OCI-M2 (cell line): ENCODE measurements around the gene SEMA3B.
"Not testable (repeated sequence)": the region's sequence is repeated elsewhere in the genome, so short reads cannot be mapped to it uniquely, and the experiment has no call there.

Source experiments
- DNase-seq: peaks from one replicate; lab custom pipeline; 2025; ENCODE audit not compliant: unreplicated experiment; lab: John Stamatoyannopoulos, UW

SEMA3B gene

DNA sequence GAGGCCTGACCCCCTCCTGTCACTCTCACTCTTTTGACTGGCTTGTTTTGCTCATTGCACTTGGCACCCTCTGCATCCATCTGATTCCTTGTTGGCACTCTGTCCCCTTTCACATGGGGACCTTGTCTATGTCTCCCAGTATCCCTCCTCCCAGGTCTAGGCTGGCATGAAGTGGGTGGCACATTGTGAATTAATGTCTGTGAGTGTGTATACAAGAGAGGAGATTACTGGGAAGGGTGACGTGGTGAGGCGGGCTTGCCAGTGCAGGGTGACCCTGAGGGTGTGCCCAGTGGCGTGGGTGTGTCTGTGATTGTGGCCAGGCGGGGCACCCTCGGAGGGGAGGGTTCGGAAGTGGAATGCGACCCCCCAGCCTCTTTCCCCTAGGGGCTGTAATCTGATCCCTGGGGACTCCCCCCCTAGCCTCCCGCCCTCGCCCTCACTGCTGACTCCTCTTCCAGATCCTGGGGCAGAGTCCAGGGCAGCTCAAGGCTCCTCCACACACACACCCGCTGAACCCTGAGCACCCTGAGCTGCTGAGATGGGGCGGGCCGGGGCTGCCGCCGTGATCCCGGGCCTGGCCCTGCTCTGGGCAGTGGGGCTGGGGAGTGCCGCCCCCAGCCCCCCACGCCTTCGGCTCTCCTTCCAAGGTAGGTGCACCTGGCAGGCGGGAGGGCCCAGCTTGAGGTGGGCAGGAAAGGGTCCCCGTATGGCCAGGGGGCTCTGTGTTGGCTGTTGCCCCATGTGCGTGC, at the start of gene SEMA3B:
Gene SEMA3B (plus strand): TSS at position 445 of the 749 bp plus-strand sequence. CDS start 94 bp downstream, at position 539.
- DNase-seq = no peak

DNA sequence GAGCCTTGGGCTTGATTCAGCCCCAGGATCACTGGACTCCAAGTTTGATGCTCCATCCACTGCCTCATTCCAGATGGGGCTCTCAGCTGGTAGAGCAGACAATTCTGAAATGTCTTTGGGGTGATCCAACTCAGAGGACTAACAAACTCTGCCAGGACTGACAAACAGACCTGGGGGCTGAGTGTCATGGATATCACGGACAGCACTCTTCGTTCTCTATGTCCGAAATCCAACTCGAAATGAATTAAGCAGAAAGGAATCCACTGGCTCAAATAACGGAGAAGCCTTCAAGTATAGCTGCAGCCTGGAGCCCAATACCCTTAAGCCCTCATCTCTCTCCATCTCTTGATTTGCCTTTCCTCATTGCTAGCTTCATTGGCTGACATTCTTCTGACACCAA, 49.7 kb upstream of the SEMA3B start:
- DNase-seq = no peak

DNA sequence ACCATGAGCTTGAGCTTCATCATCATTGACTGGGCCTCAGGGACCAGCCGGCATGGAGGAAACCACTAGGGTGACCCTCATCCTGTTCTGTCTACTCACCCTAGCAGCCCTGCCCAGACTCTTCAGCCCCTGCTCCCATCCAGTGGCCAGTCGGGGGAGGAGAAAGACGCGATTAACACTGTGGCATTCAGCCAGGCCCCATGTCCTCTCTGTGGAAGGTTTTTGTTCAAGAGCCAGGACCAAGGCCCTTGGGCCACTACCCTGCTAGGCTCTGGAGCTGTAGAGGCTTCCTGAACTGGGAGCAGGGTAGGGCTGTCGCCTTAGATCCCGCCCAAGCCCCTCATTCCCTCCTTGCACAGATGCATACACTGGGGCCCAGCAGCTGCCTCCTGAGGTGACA, 48.8 kb upstream of the SEMA3B start:
- no peak for DNase-seq

DNA sequence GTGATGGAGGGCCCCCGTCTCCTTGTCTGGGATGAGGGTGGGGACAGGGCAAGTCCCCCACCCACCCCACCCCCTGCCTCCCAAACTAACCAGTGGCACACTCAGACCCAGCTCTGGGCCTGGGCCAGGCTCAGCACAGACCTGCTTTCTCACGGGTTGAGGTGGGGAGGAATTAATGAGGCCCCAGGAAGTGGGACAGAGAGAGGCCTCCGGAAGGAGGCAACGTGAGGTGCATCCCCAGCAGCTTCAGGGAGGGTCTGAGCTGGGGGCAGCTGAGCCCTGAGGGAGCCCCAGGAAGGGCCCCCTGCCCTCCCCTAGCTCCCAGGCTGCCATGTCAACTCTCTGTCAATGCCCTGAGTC, 47.9 kb upstream of the SEMA3B start:
- no peak for DNase-seq

DNA sequence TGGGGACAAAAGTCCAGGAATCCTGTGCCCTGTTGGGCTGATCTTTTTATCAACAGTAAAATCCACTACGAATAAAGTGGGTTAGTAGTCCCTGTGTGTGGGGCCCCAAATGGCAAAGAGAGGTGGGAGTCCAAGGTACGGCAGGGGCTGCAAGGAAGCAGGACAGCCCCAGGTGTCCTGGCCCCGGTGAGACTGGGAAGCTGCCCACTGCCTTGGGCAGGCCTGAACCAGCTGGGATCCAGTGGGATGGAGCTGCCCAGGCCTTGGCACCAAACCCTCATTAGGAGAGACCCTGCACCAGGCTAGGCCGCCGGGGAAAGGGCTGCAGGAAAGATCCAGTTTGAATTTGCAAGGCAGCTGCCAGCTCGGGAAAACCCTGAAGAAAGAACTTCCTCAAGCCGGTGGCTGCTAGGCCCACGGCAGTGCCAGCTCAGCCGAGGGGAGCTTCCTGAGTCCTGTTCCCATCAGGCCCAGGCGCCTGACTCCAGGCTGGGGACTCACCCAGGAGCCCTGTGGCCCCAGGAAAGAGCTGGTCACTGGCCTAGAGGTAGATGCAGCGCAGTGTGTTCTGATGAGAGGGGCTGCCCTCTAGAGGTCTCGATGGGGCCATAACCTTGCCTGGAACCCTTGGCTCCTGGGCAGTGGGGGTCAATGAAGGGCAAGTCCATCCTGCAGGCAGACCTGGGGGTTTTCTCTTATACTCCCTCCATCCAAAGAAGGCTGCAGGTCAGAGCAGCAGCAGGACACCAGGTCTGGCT, 47.4 kb upstream of the SEMA3B start:
- DNase-seq = no peak

DNA sequence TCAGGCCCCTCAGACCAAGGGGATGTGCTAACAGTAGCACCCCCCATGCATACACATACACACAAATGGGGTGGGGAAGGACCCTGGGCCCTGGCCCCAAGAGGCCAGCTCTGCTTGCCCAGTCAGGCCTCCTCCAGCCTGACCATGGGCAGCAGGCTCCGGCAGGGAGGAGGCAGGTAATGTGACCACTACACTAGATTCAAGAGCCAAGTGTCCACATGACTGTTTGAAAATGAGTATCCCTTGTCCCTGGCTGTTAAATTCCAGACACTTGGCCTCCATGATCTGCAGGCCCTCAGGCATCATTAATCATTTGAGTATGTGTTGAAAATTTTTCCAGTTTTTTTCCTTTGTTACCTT, 46.8 kb upstream of the SEMA3B start:
- DNase-seq = no peak

DNA sequence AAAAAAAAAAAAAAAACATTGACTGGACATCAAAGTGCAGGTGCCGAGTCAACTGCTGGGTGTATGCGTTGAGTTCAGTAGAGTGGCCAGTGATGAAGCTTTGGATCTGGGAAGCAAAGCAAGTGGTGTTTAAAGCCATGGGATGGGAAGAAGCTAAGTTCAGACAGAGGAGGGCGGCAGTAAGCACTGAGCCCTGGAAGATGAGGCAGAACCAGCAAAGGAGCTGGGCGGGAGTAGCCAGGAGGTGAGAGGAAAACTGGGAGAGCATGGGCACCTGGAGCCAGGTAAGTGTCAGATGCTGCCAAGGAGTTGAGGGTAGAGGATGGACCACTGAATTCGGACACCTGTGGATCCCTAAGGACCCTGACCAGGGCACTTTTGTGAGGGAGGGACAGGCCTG, 44.3 kb upstream of the SEMA3B start:
- no peak for DNase-seq

DNA sequence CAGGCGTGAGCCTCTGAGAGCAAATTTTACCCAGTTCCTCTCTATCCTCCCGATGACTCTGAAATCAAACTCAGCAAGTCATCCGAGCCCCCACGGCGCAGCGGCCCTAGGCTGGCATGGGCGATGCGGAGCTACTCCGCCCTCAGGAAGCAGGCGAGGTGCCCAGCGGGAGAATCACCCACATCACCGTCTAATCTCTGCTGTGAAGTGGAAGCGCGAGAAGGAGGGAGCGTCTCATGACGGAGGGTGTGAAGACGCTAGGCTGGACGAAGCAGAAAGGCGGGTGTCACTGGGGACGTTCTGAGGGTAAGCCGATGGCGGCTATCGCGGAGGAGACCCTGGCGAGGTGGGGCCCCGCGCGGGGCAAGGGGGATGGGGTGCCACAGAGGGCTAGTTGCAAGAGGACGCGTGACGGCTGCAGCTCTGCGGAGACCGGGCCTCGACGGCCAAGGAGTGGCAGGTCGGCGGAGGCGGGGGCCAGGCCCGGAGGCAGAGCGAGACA, 42.0 kb upstream of the SEMA3B start:
- DNase-seq = no peak

DNA sequence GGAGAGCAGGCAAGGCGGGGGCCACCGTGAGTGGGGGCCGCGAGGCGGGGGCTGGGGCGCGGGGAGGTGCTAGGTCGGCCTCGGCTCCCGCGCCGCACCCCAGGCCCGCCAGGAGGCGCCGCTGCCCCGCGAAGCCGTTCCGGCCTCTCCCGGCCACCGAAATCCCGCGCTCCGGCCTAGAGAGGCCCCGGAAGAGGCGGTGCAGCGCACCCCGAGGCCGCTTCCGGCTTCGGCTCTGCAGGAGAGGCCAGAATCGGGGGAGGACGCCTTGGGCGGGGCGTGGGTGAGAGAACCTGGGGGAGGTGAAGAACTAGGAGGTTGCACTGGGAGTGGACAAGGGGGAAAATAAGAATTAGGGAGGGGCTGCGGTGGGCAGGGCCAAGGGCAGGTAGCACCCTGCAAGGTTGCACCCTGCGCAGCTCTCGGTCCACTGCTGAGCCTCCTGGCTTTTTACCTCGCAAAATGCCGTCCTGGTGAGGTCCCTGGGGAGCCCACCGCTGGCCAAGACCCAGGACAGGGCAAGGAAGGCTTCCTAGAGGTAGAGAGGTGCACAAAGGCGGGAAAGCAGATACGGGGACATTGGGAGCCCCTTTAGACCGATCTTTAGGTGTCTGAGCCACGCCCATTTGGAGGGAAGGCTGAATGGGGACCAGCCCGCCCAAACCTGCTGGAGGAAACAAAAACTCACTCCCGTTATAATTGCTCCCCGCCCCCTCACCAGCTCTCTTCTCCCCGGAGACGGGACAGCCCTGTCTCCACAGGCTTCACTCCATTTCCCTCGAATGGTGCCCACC, 41.4 kb upstream of the SEMA3B start:
- peak; percentile 30 for DNase-seq

DNA sequence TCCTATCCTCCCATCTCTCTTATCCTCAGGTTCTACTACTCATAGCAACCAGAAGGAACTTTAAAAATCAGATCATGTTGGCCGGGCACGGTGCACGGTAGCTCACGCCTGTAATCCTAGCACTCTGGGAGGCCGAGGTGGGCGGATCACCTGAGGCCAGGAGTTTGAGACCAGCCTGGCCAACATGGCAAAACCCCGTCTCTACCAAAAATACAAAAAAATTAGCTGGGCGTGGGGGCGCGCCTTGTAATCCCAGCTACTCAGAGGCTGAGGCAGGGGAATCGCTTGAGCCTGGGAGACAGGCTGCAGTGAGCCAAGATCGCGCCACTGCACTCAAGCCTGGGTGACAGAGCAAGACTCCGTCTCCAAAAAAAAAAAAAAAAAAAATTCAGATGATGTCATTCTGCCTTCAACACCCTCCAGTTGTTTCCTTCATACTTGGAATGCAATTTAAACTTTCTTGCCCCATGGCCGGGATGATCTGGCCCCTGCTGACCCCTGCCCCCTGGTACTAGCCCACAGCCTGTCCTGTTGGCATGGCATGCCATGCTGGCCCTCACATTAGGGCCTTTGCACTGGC, 40.7 kb upstream of the SEMA3B start:
- not testable (repeated sequence) for DNase-seq

DNA sequence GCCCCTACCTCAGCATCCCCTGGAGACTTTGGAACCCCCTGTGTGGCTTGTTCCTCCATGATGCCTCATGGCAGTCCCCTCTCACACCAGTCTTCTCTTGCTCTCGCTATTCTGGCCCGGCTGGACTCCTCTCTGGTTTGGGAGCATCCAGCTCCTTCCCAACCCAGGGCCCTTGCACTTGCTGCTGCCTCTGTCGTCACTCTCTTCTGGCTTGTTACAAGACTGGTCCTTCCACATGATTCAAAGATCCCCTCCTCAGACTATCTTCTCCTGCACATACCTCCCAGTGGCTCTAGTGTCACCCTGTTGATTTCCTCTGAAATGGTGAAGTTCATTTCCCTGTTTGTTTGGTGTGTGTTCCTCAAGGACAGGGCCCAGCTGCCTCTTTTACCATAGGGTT, 39.5 kb upstream of the SEMA3B start:
- DNase-seq = no peak

DNA sequence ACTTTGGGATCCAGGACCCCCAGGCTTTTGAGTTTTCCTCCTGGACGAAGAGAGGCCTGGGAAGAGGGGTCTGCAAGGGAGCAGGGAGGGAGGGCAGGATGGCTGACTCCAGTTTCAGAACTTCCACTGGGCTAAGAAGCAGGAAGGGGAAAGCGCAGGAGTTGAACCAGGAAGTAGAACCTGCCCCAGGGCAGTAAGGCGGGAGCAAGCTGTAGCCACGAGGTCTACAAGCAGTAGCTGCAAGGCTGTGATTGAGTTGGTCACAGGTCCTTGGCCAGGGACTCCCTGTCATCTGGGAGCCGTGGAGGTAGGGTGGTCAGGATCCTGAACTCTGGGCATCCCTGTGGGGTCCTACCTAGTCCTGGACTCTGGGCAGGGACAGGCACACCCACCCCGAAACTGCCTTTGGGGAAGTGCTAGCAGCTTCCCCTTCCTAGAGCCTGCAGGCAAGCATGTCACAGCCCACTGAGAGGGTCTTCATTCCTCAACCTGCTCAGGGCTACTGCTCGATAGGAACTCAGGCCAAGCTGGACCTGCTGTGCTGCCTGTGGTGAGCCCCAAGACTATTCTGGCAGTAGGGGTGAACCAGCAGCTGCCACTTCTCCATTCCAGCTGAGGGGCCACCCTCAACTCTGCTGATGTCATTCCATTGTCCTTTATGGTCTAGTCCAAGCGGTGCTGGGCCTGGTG, 38.7 kb upstream of the SEMA3B start:
- DNase-seq = no peak

DNA sequence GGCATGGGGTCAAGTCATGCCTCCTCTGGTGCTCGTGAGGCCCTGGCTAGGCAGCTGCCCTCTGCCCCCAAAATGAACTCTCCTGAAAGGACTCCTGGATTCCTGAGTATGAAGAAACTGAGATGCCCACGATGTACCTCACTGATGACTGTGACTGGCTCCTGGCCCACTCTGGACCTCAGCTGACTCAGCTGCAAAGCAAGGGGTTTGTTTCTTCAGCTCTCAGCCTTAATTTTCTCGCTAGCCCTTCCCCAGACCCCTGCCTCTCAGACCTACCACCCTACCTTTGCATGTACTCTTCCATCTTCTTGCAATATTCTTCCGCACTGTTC, 38.2 kb upstream of the SEMA3B start:
- no peak for DNase-seq

DNA sequence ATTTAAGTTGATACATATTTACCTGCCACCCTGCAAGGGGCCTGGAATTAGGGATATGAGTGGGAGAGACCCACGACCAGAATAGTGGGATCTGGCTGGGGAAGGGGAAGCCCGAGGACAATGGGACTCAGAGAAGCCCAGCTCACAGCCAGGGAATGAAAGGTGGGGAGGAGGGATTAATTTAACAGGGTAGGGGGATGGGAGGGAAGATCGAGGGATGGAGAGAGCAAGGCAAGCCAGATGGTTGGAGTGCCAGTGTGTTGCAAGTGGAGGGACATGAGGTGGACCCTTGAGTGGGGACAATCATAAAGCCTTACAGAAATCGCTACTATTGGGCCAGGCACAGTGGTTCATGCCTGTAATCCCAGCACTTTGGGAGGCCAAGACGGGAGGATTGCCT, 37.4 kb upstream of the SEMA3B start:
- DNase-seq = no peak

DNA sequence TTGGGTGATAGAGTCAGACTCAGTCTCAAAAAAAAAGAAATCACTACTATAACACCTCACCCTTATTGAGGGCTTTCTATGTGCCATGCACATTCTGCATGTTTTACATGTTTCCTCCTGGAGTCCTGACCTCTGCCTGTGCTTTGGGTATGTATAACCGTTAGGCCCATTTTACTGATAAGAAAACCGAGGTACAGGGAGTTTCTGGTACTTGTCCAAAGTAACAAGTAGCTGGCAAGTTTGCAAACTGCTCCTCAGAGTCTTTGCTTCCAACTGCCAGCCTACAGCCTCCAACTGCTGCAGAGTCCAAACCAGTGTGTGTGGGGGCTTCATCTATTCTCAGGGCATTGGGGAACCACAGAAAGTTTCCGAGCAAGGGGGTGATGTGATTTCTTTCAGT, 36.6 kb upstream of the SEMA3B start:
- DNase-seq = no peak

DNA sequence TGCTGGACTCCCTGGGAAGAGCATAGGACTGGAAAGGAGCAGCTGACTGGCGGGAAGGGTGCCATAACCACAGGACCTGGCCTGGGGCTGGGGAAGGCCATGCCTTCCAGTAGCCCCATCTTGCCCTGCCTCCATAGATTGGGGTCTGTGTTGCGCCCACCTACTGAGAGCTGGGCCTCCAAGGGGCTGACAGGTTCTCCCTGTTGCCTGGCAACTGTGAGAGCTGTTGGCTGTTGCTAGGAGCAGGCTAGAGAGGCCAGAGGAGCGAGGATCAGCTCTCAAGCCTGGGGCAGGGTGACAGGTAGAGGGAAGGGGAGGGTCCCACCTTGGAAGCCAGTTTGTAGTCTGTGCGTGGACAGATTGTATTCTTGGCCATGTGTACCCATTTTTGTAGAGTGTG, 35.8 kb upstream of the SEMA3B start:
- DNase-seq = no peak

DNA sequence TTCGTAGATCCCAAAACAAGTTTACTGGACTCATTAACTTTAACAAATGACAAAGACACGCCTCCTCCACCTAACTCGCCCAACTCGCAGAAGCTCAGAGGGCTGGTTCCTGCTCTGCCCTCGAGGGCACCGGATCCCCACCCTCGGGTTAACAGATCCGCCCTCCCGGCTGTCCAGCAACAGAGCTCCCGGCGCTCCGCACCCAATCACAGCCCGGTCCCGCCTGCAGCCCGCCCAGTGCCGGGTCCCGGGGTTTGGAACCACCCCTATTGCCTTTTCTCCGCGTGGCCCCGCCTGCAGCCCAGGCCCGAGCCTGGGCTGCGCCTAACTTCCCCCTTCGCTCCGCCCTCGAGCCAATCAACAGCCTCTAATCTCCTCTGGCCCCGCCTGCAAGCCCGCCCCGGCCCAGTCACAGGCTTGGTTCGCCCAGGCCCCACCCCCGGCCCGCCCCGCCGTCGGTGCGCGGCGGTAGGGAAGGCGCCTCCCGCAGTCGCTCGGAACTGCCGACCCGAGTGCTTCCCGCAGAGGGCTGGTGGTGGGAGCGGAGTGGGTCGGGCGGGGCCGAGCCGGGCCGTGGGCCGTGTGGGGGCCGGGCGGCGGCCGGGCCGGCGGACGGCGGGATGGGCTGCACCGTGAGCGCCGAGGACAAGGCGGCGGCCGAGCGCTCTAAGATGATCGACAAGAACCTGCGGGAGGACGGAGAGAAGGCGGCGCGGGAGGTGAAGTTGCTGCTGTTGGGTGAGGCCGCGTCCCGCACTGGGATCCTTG, 33.0 kb upstream of the SEMA3B start, which contains the start of gene GNAI2:
Gene GNAI2 (plus strand): TSS at position 489 of the 768 bp plus-strand sequence. CDS start 132 bp downstream, at position 621.
- DNase-seq = peak; percentile 80

DNA sequence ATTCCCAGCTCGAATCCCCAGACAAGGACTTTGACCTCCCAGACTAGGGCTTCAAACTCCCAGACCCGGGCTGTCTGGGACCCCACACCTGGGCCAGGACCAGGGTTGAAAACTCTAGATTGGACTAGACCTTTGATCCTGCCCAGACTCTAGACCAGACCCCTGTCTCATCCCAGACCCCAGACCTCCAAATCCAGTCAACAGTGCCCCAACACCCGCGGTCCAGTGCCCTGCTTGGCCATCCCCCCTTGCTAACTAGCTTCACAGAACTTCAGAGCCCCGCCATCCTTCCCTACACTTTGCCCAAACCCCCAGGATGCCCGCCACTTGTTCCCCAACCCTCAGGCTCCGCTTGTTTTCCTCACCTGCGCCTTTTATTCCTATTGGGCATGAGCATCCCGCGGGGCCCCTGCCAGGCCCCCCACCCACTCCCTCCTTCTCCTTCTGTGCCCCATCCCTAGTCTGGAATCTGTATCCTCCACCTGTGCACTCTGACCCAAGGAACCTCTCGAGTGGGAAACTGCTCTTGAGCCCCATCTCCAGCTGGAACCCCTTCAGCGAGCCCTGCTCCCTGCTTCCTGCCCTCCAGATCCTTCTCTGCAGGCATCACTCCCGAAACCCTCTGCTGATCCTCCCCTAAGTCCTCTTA, 32.3 kb upstream of the SEMA3B start:
- DNase-seq = no peak

DNA sequence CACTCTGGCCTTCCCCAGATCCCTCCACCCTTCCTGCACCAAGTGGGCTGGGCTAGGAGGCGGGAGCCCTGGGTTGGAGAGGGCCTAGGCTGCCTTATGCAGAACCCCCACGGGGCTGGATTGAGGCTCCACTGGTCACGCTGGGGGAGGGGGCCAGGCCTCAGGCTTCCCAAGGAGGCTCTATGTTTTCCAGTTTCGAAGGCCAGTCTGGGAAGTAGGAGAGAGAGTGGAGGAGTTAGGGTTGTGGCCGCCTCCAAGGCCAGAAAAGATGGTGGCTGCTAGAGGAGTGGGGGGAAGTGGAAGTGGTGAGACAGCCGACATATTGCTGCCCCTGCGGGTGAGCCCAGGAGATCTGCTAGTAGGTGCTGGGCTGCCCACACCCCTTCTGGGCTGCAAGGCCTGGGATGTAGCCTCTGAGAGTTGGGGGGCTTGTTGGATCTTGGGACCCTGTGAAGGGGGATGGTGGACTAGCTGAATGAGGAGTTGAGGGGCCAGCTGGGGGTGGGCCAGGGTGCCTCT, 31.8 kb upstream of the SEMA3B start:
- no peak for DNase-seq
